Parathyroid adenoma (tissue), 2 donors: ENCODE results near the gene GPRIN3.
A peak's percentile ranks its signal among the peaks of the same experiment; 100 is the strongest.
"Not testable (repeated sequence)": the region's sequence is repeated elsewhere in the genome, so short reads cannot be mapped to it uniquely, and the experiment has no call there.

Experiments used
- H2AFZ ChIP-seq: fragments of 300-600 bp; sonication (generic); one replicate; pipeline ENCODE4 v1.7.0; 2017; ENCODE audit warnings: antibody characterized with exemption, mild to moderate bottlenecking
- H3K27ac ChIP-seq: fragments of 300-600 bp; sonication (generic); one replicate; pipeline ENCODE4 v1.7.0; 2017
- H3K27me3 ChIP-seq: fragments of 300-600 bp; sonication (generic); one replicate; pipeline ENCODE4 v1.7.0; 2017; ENCODE audit warnings: low read length; ENCODE audit not compliant: control insufficient read depth, insufficient read depth
- H3K36me3 ChIP-seq: fragments of 300-600 bp; sonication (generic); one replicate; pipeline ENCODE4 v1.7.0; 2017; ENCODE audit warnings: low read length; ENCODE audit not compliant: control insufficient read depth, insufficient read depth
- H3K4me1 ChIP-seq: fragments of 300-600 bp; sonication (generic); one replicate; pipeline ENCODE4 v1.7.0; 2017; ENCODE audit warnings: control low read depth
- H3K4me2 ChIP-seq: fragments of 300-600 bp; sonication (generic); one replicate; pipeline ENCODE4 v1.7.0; 2017; ENCODE audit warnings: low read length
- H3K4me3 ChIP-seq: fragments of 300-600 bp; sonication (generic); one replicate; pipeline ENCODE4 v1.7.0; 2017; ENCODE audit warnings: low read depth, low read length
- H3K79me2 ChIP-seq: fragments of 300-600 bp; sonication (generic); one replicate; pipeline ENCODE4 v1.7.0; 2017; ENCODE audit warnings: control low read depth
- H3K9ac ChIP-seq: fragments of 300-600 bp; sonication (generic); one replicate; pipeline ENCODE4 v1.7.0; 2017; ENCODE audit warnings: mild to moderate bottlenecking
- H3K9me3 ChIP-seq: fragments of 300-600 bp; sonication (generic); one replicate; pipeline ENCODE4 v1.7.0; 2017; ENCODE audit warnings: low read length; ENCODE audit not compliant: control insufficient read depth
- CTCF ChIP-seq: fragments of 300-600 bp; sonication (generic); IDR thresholded peaks from one replicate; pipeline ENCODE4 v1.7.0; 2017; ENCODE audit warnings: antibody characterized with exemption, mild to moderate bottlenecking
- donor health status: primary hyperparathyroidism.

GPRIN3 gene

GRCh38 chr4:89259301-89260028, 48.1 kb downstream of the GPRIN3 start:
- Histone ChIP-seq H3K36me3 (no peaks in the 10 kb centered on the region), H3K27ac (no peak overlapping the region), H3K79me2 (no peaks in the 10 kb centered on the region)

GRCh38 chr4:89258506-89258905, 49.1 kb downstream of the GPRIN3 start:
- H3K4me2 ChIP-seq, result no peak overlapping the region
- H3K9ac ChIP-seq, result no peak overlapping the region
- TF ChIP-seq CTCF, result no peak
- no peak overlapping the region for H3K4me3 ChIP-seq
- H3K27me3 ChIP-seq, result no peaks in the 10 kb centered on the region
- H3K36me3 ChIP-seq, result no peaks in the 10 kb centered on the region
- H3K27ac ChIP-seq, result no peak overlapping the region
- no peaks in the 10 kb centered on the region for H3K79me2 ChIP-seq
- no peaks in the 10 kb centered on the region for H3K4me1 ChIP-seq
- H2AFZ ChIP-seq, result no peak overlapping the region
- H3K9me3 ChIP-seq, result no peaks in the 10 kb centered on the region

More at GRCh38 chr4:89259301-89260028, 48.1 kb downstream of the GPRIN3 start:
- Histone ChIP-seq H3K4me3 (no peak overlapping the region), H3K27me3 (no peaks in the 10 kb centered on the region), H3K9me3 (no peaks in the 10 kb centered on the region), H2AFZ (no peak overlapping the region), H3K4me1 (no peaks in the 10 kb centered on the region), H3K4me2 (no peak overlapping the region), H3K9ac (no peak overlapping the region)
- no peak for TF ChIP-seq CTCF

GRCh38 chr4:89257376-89257775, 50.2 kb downstream of the GPRIN3 start:
- no peaks in the 10 kb centered on the region for H3K4me1 ChIP-seq
- no peak overlapping the region for H3K9ac ChIP-seq
- no peak overlapping the region for H3K4me2 ChIP-seq
- no peaks in the 10 kb centered on the region for H3K79me2 ChIP-seq
- H3K36me3 ChIP-seq, result no peaks in the 10 kb centered on the region
- H3K4me3 ChIP-seq, result no peak overlapping the region
- no peaks in the 10 kb centered on the region for H3K27me3 ChIP-seq
- TF ChIP-seq CTCF, result no peak
- no peak overlapping the region for H2AFZ ChIP-seq
- H3K27ac ChIP-seq, result no peak overlapping the region
- H3K9me3 ChIP-seq, result no peaks in the 10 kb centered on the region

- Histone ChIP-seq H3K4me2 (no peak overlapping the region), H3K4me1 (no peaks in the 10 kb centered on the region), H3K79me2 (no peaks in the 10 kb centered on the region), H3K9ac (no peak overlapping the region), H2AFZ (no peak overlapping the region), H3K9me3 (no peaks in the 10 kb centered on the region), H3K27ac (no peak overlapping the region), H3K27me3 (no peaks in the 10 kb centered on the region), H3K4me3 (no peak overlapping the region), H3K36me3 (no peaks in the 10 kb centered on the region)
- no peak for TF ChIP-seq CTCF
Measured at GRCh38 chr4:89256203-89256800, 51.3 kb downstream of the GPRIN3 start.

GRCh38 chr4:89254847-89255246, 52.8 kb downstream of the GPRIN3 start:
- Histone ChIP-seq H3K79me2 (no peaks in the 10 kb centered on the region), H2AFZ (no peak overlapping the region), H3K4me1 (no peaks in the 10 kb centered on the region), H3K27me3 (no peaks in the 10 kb centered on the region), H3K9me3 (no peaks in the 10 kb centered on the region), H3K4me2 (no peak overlapping the region), H3K4me3 (no peak overlapping the region), H3K9ac (no peak overlapping the region), H3K36me3 (no peaks in the 10 kb centered on the region), H3K27ac (no peak overlapping the region)
- TF ChIP-seq CTCF, result peak; percentile 54

GRCh38 chr4:89254347-89254746, 53.3 kb downstream of the GPRIN3 start:
- H3K4me1 ChIP-seq, H3K27me3 ChIP-seq, H3K9me3 ChIP-seq, H3K79me2 ChIP-seq, H3K4me2 ChIP-seq, H3K9ac ChIP-seq, H3K27ac ChIP-seq, H3K36me3 ChIP-seq, H2AFZ ChIP-seq, H3K4me3 ChIP-seq: not testable (repeated sequence)
